Thymus (tissue), 11 donors: ENCODE measurements around the gene IL23R. TPM values are rescaled to one million over a fixed set of nuclear protein-coding genes. Genes with fewer than 3 reads are reported as not detected.

Source experiments
- DNase-seq, 9 donors: peaks; one replicate each; pipeline ENCODE4 v3.0.0-alpha.2; 2013; ENCODE audit warnings: low spot score in 9 of 9, low read depth in 6 of 9, missing footprints in 1 of 9
- H3K27ac ChIP-seq, 2 donors: one replicate each; pipeline ENCODE4 v1.5.1; 2013; ENCODE audit warnings: control low read depth in 1 of 2, low read depth in 1 of 2, low read length in 1 of 2, mild to moderate bottlenecking in 1 of 2, moderate library complexity in 1 of 2
- H3K27me3 ChIP-seq, 2 donors: one replicate each; pipeline ENCODE4 v1.5.1; 2013; ENCODE audit warnings: low read length in 1 of 2; ENCODE audit not compliant: control insufficient read depth in 2 of 2, insufficient read depth in 1 of 2
- H3K36me3 ChIP-seq, 2 donors: one replicate each; pipeline ENCODE4 v1.5.1; 2013; ENCODE audit warnings: low read length in 1 of 2, mild to moderate bottlenecking in 1 of 2, moderate library complexity in 1 of 2; ENCODE audit not compliant: control insufficient read depth in 2 of 2, insufficient read depth in 2 of 2
- H3K4me1 ChIP-seq, 2 donors: one replicate each; pipeline ENCODE4 v1.5.1; 2013; ENCODE audit warnings: low read length in 2 of 2; ENCODE audit not compliant: control insufficient read depth in 2 of 2, insufficient read depth in 2 of 2
- H3K4me3 ChIP-seq, 2 donors: one replicate each; pipeline ENCODE4 v1.5.1; 2013; ENCODE audit warnings: low read length in 2 of 2, control low read depth in 1 of 2, mild to moderate bottlenecking in 1 of 2
- H3K9me3 ChIP-seq, 2 donors: one replicate each; pipeline ENCODE4 v1.5.1; 2013; ENCODE audit warnings: low read length in 1 of 2, mild to moderate bottlenecking in 1 of 2; ENCODE audit not compliant: control insufficient read depth in 2 of 2, insufficient read depth in 1 of 2
- WGBS: extraction: QIAGEN DNeasy Blood & Tissue Kit; methylation state at CpG from one replicate; pipeline ENCODE4 v1.1.7; 2013; 5-methylcytosine and 5-hydroxymethylcytosine counted together
- polyA plus RNA-seq: library from polyadenylated mRNA; stranded (reverse); fragments of 200-250 nt; gene quantifications from one replicate; pipeline ENCODE4 v1.2.3, GENCODE V29; 2013
- total RNA-seq: library from RNA; stranded (reverse); fragments of 120-200 nt; gene quantifications from one replicate; pipeline ENCODE4 v1.2.4, GENCODE V29; 2013
- donor health status: healthy.

The IL23R gene
- total and polyA plus RNA-seq, 2 donors = 0.14 to 0.57 TPM

- no peaks in the 10 kb centered on the region for H3K27me3 ChIP-seq
- H3K4me3 ChIP-seq = no peak overlapping the region
- no peaks in the 10 kb centered on the region for H3K9me3 ChIP-seq
- H3K27ac ChIP-seq = no peak overlapping the region
- H3K36me3 ChIP-seq = no peaks in the 10 kb centered on the region
- WGBS = 93% methylated on average over 8 of the region's 8 CpGs
- H3K4me1 ChIP-seq = no peaks in the 10 kb centered on the region
- DNase-seq = no peak
These were observed 119.7 kb downstream of the IL23R start for GRCh38 chr1:67285780-67286488.

- no peak for DNase-seq
- no peaks in the 10 kb centered on the region for H3K36me3 ChIP-seq
- no peaks in the 10 kb centered on the region for H3K4me1 ChIP-seq
- H3K4me3 ChIP-seq = no peak overlapping the region
- no peaks in the 10 kb centered on the region for H3K27me3 ChIP-seq
- WGBS = 94% methylated on average over 4 of the region's 4 CpGs
- no peak overlapping the region for H3K27ac ChIP-seq
- H3K9me3 ChIP-seq = no peaks in the 10 kb centered on the region
These were observed 124.0 kb downstream of the IL23R start for GRCh38 chr1:67290236-67290635.

DNA sequence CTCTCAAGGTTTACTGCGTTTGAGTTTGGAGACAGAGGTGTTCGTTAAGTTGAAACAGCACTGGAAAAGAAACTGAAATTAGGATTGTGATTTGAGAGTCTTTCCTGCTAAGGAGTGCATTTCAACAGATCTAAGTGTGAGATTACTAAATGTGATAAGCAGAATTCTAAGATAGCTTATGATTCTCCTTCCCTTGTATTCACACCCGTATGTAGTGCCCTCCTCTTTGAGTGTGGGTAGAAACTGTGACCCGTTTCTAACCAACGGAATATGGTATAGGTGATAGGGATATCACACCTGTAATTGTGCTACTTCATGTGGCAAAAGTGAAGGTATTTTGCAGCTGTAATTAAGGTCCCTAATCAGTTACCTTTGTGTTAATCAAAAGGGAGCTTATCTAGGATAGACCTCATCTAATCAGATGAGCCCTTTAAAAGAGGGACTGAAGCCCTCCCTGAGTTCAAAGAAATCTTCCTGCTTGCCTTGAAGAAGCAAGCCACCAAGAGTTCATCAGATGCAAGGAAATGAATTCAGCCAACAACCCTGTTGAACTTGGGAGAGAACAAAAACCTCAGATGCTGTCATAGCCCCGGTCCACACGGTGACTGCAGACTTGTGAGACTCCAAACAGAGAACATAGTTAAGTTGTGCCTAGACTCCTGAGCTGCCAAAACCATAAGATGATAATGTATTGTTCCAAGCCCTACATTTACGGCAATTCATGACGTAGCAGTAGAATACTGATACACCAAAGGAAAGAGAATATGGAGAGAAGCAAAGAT lies 128.8 kb downstream of the IL23R start:
- 94% methylated on average over 9 of the region's 9 CpGs for WGBS
- Histone ChIP-seq H3K27ac (no peak overlapping the region), H3K9me3 (no peaks in the 10 kb centered on the region), H3K27me3 (no peaks in the 10 kb centered on the region), H3K36me3 (no peaks in the 10 kb centered on the region), H3K4me3 (no peak overlapping the region), H3K4me1 (no peaks in the 10 kb centered on the region)
- no peak for DNase-seq

- H3K4me3 ChIP-seq = no peak overlapping the region
- H3K9me3 ChIP-seq = no peaks in the 10 kb centered on the region
- no peaks in the 10 kb centered on the region for H3K27me3 ChIP-seq
- no peaks in the 10 kb centered on the region for H3K4me1 ChIP-seq
- 80% methylated on average over 2 of the region's 2 CpGs for WGBS
- no peak for DNase-seq
- no peaks in the 10 kb centered on the region for H3K36me3 ChIP-seq
- H3K27ac ChIP-seq = no peak overlapping the region
These were observed 132.5 kb downstream of the IL23R start for GRCh38 chr1:67298762-67299161.

- Histone ChIP-seq H3K36me3 (no peaks in the 10 kb centered on the region), H3K9me3 (no peaks in the 10 kb centered on the region), H3K4me3 (no peak overlapping the region), H3K27me3 (no peaks in the 10 kb centered on the region), H3K4me1 (no peaks in the 10 kb centered on the region), H3K27ac (no peak overlapping the region)
- 98% methylated on average over 7 of the region's 7 CpGs for WGBS
- DNase-seq = no peak
These were observed 133.0 kb downstream of the IL23R start for GRCh38 chr1:67299296-67299695.

- Histone ChIP-seq H3K36me3 (no peaks in the 10 kb centered on the region), H3K27ac (no peak overlapping the region), H3K27me3 (no peaks in the 10 kb centered on the region), H3K4me3 (no peak overlapping the region), H3K4me1 (no peaks in the 10 kb centered on the region), H3K9me3 (no peaks in the 10 kb centered on the region)
- WGBS = 77% methylated on average over 2 of the region's 2 CpGs
- DNase-seq = no peak
These were observed 134.3 kb downstream of the IL23R start for GRCh38 chr1:67300561-67300960.

- WGBS = 96% methylated on average over 3 of the region's 3 CpGs
- H3K27me3 ChIP-seq = peaks cover 0 to 14% of the 10 kb centered on the region in 2 donors
- H3K9me3 ChIP-seq = no peaks in the 10 kb centered on the region
- H3K36me3 ChIP-seq = no peaks in the 10 kb centered on the region
- H3K4me3 ChIP-seq = no peak overlapping the region
- no peak overlapping the region for H3K27ac ChIP-seq
- peaks cover 3 to 13% of the 10 kb centered on the region in 2 donors for H3K4me1 ChIP-seq
- no peak for DNase-seq
These were observed 137.8 kb downstream of the IL23R start for GRCh38 chr1:67304023-67304422.

DNA sequence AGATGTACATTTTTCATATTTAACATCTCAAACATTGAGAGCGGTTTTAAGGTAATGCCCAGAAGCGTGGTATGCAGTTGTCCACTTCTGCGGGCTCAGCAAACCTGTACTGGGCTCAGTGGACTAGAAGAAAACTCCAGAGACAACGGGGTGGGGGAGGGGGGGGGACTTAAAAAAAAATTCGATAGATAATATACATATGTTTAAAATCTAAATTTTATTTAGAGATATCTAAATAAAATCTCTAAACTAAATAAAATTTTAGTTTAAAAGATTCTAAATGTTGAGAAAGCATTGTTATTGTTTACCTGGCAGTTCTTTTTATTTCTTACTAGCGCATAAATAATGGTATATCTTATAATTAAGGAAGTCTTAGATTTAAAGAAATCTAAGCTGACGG lies 140.3 kb downstream of the IL23R start:
- peaks cover 0 to 14% of the 10 kb centered on the region in 2 donors for H3K27me3 ChIP-seq
- no peak for DNase-seq
- no peaks in the 10 kb centered on the region for H3K9me3 ChIP-seq
- no peaks in the 10 kb centered on the region for H3K36me3 ChIP-seq
- peaks cover 3 to 13% of the 10 kb centered on the region in 2 donors for H3K4me1 ChIP-seq
- WGBS = 90% methylated on average over 7 of the region's 7 CpGs
- no peak overlapping the region for H3K27ac ChIP-seq
- H3K4me3 ChIP-seq = no peak overlapping the region

GRCh38 chr1:67307251-67308060 lies 141.2 kb downstream of the IL23R start, which contains the start of gene IL12RB2:
Gene IL12RB2, plus strand, starts transcription at chr1:67307873. Its CDS starts 12,496 bp downstream, at chr1:67320369.
- Histone ChIP-seq H3K4me3 (peak within 1 kb of the TSS; percentile 51 to 53), H3K27ac (peak within 1 kb of the TSS in 1 of 2 donors; percentile 18), H3K27me3 (peaks cover 0 to 14% of the 10 kb centered on the region in 2 donors), H3K4me1 (peaks cover 3 to 13% of the 10 kb centered on the region in 2 donors), H3K36me3 (no peaks in the 10 kb centered on the region), H3K9me3 (no peaks in the 10 kb centered on the region)
- peak in 8 of 9 donors; percentile 23 to 74 (median 40) for DNase-seq
- 1% methylated on average over 75 of the region's 75 CpGs for WGBS
